ENCODE measurements around the gene PSMG4.

Gene PSMG4

GRCh38 chr6:3290149-3290930, 31.6 kb downstream of the PSMG4 start:
- ChIA-PET CTCF (interaction anchor here (0.6 to 1.5 kb wide), 5 partner anchors 8 to 443 kb away, joined by 3 to 5 read pairs (median 4); no protein-coding TSS in a partner anchor), POLR2A (no interaction called here)
- Histone ChIP-seq H3K36me3 (ENCODE audit: control insufficient read depth in 2 of 2, insufficient read depth in 1 of 2, low read length in 2 of 2) (peaks cover 5 to 27% of the 10 kb centered on the region in 2 experiments; a peak in 2 of 3 replicates), H3K9me3 (ENCODE audit: control insufficient read depth, insufficient read depth, low read depth, low read length) (no peaks in the 10 kb centered on the region), H3K4me3 (ENCODE audit: low read depth, low read length) (no peak overlapping the region), H3K4me1 (ENCODE audit: control insufficient read depth, insufficient read depth, low read length) (no peaks in the 10 kb centered on the region), H3K27ac (ENCODE audit: extremely low read depth, low read depth, low read length) (no peak overlapping the region)
- TF ChIP-seq ZNF394 (tag by site-specific recombination; IDR thresholded peaks at IDR 0.05; ENCODE audit: borderline replicate concordance) = no peak
- TF ChIP-seq ZFHX2 (tag by site-specific recombination; conservative IDR thresholded peaks at IDR 0.05) = no peak
- no peak for TF ChIP-seq SP7 (tag by site-specific recombination; IDR thresholded peaks at IDR 0.05)
- no peak for TF ChIP-seq ZNF112 (tag by site-specific recombination; IDR thresholded peaks at IDR 0.05)
- TF ChIP-seq ZNF169 (tag by site-specific recombination; IDR thresholded peaks at IDR 0.05) = no peak
- TF ChIP-seq GLI4 (tag by site-specific recombination; IDR thresholded peaks at IDR 0.05) = no peak
- no peak for TF ChIP-seq ZNF214 (tag by site-specific recombination; IDR thresholded peaks at IDR 0.05; ENCODE audit: borderline replicate concordance)
- TF ChIP-seq YY2 (tag by site-specific recombination; IDR thresholded peaks at IDR 0.05) = no peak
- TF ChIP-seq HOXC10 (CRISPR knock-in tag; IDR thresholded peaks at IDR 0.05) = no peak

GRCh38 chr6:3290931-3291211, 32.1 kb downstream of the PSMG4 start:
- Histone ChIP-seq H3K36me3 (ENCODE audit: control insufficient read depth in 2 of 2, insufficient read depth in 1 of 2, low read length in 2 of 2) (peaks cover 5 to 28% of the 10 kb centered on the region in 2 experiments; a peak in 2 of 3 replicates), H3K9me3 (ENCODE audit: control insufficient read depth, insufficient read depth, low read depth, low read length) (no peaks in the 10 kb centered on the region), H3K27ac (ENCODE audit: extremely low read depth, low read depth, low read length) (no peak overlapping the region), H3K4me1 (ENCODE audit: control insufficient read depth, insufficient read depth, low read length) (no peaks in the 10 kb centered on the region), H3K4me3 (ENCODE audit: low read depth, low read length) (no peak overlapping the region)
- ChIA-PET POLR2A (no interaction called here), CTCF (interaction anchor here (0.5 to 1.5 kb wide), 6 partner anchors 9 to 450 kb away, joined by 3 to 5 read pairs (median 4); no protein-coding TSS in a partner anchor)
- TF ChIP-seq ZNF514 (tag by site-specific recombination; IDR thresholded peaks at IDR 0.05) = no peak
- no peak for TF ChIP-seq ZNF23 (tag by site-specific recombination; IDR thresholded peaks at IDR 0.05; ENCODE audit: borderline replicate concordance)
- no peak for TF ChIP-seq ZFHX2 (tag by site-specific recombination; conservative IDR thresholded peaks at IDR 0.05)
- no peak for TF ChIP-seq ZNF394 (tag by site-specific recombination; IDR thresholded peaks at IDR 0.05; ENCODE audit: borderline replicate concordance)
- no peak for TF ChIP-seq ZNF776 (tag by site-specific recombination; IDR thresholded peaks at IDR 0.05; ENCODE audit: borderline replicate concordance)
- no peak for TF ChIP-seq SCRT1 (tag by site-specific recombination; IDR thresholded peaks at IDR 0.05; ENCODE audit: borderline replicate concordance)
- no peak for TF ChIP-seq ZNF148 (tag by site-specific recombination; IDR thresholded peaks at IDR 0.05; ENCODE audit: borderline replicate concordance)
- no peak for TF ChIP-seq ZNF521 (tag by site-specific recombination; IDR thresholded peaks at IDR 0.05)
- TF ChIP-seq GLIS1 (tag by site-specific recombination; IDR thresholded peaks at IDR 0.05) = no peak
- no peak for TF ChIP-seq WT1 (tag by site-specific recombination; IDR thresholded peaks at IDR 0.05)

- H3K9me3 ChIP-seq (ENCODE audit: control insufficient read depth, insufficient read depth, low read depth, low read length) = no peaks in the 10 kb centered on the region
- ChIA-PET CTCF (interaction anchor here (0.5 to 1.5 kb wide), 7 partner anchors 9 to 450 kb away, joined by 3 to 5 read pairs (median 3); no protein-coding TSS in a partner anchor), POLR2A (interaction anchor here (0.6 to 0.7 kb wide), 2 partner anchors 123 to 241 kb away, joined by 3 read pairs; no protein-coding TSS in a partner anchor)
- H3K27ac ChIP-seq (ENCODE audit: extremely low read depth, low read depth, low read length) = no peak overlapping the region
- H3K36me3 ChIP-seq (ENCODE audit: control insufficient read depth in 2 of 2, insufficient read depth in 1 of 2, low read length in 2 of 2) = peaks cover 0 to 28% of the 10 kb centered on the region in 2 experiments; a peak in 2 of 3 replicates
- H3K4me3 ChIP-seq (ENCODE audit: low read depth, low read length) = no peak overlapping the region
- no peaks in the 10 kb centered on the region for H3K4me1 ChIP-seq (ENCODE audit: control insufficient read depth, insufficient read depth, low read length)
- TF ChIP-seq ZNF175 (tag by site-specific recombination; IDR thresholded peaks at IDR 0.05) = no peak
- no peak for TF ChIP-seq ZNF571 (tag by site-specific recombination; IDR thresholded peaks at IDR 0.05)
- TF ChIP-seq, protein P1, sequence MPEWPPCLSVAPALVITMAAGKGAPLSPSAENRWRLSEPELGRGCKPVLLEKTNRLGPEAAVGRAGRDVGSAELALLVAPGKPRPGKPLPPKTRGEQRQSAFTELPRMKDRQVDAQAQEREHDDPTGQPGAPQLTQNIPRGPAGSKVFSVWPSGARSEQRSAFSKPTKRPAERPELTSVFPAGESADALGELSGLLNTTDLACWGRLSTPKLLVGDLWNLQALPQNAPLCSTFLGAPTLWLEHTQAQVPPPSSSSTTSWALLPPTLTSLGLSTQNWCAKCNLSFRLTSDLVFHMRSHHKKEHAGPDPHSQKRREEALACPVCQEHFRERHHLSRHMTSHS (tag by site-specific recombination; IDR thresholded peaks at IDR 0.05) = no peak
- no peak for TF ChIP-seq ZFP69B (tag by site-specific recombination; IDR thresholded peaks at IDR 0.05)
- no peak for TF ChIP-seq RBAK (tag by site-specific recombination; IDR thresholded peaks at IDR 0.05)
- TF ChIP-seq ZNF292 (tag by site-specific recombination; IDR thresholded peaks at IDR 0.05; ENCODE audit: borderline replicate concordance, low read depth) = no peak
- no peak for TF ChIP-seq ZBTB10 (tag by site-specific recombination; IDR thresholded peaks at IDR 0.05)
- TF ChIP-seq EGR2 (tag by site-specific recombination; IDR thresholded peaks at IDR 0.05; ENCODE audit: low read depth) = no peak
Observed at GRCh38 chr6:3291346-3291745, 32.6 kb downstream of the PSMG4 start.

Measured in HEK293 (cell line).